Posterior vena cava (tissue), 2 donors: ENCODE results near the gene ARHGEF4. TPM values are rescaled to one million over a fixed set of nuclear protein-coding genes. Genes with fewer than 3 reads are reported as not detected.
"Not testable (repeated sequence)": the region's sequence is repeated elsewhere in the genome, so short reads cannot be mapped to it uniquely, and the experiment has no call there.

Experiments
- DNase-seq: peaks from one replicate; pipeline ENCODE4 v3.0.0-alpha.2; 2020; ENCODE audit warnings: low spot score
- intact Hi-C, 2 donors: fragments of 100-400 bp; cut with DNase I; formaldehyde crosslinking; loops; one replicate each; pipeline versions ENCODE4 v1.14.1 to v1.14.2; 2022 to 2023
- total RNA-seq, 2 donors: library from RNA; stranded (reverse); fragmentation: NEBNext Ultra II Directional; extraction: Animal tissue kit (Norgen Biotek cat#: 25700); gene quantifications; one replicate each; pipeline ENCODE4 v1.2.1, GENCODE V29; 2021
- donor health status: DM: yes; HTN: yes; CAD: no.
- donor health status: DM: yes; HTN: yes; CAD: no.

Gene ARHGEF4
- total RNA-seq, 2 donors from 2014 or later: 8.8 to 14.7 TPM

- no peak for DNase-seq
- intact Hi-C loops: no loop called here
Observed at GRCh38 chr2:131077182-131077846, 240.6 kb downstream of the ARHGEF4 start.

- DNase-seq: no peak
- intact Hi-C loops: no loop called here
Observed at GRCh38 chr2:131077966-131078365, 241.3 kb downstream of the ARHGEF4 start.

- not testable (repeated sequence) for DNase-seq
Observed at GRCh38 chr2:131079931-131080330, 243.2 kb downstream of the ARHGEF4 start.

GRCh38 chr2:131081190-131081589 is 244.5 kb downstream of the ARHGEF4 start:
- intact Hi-C loops: no loop called here
- no peak for DNase-seq

More at GRCh38 chr2:131079931-131080330, 243.2 kb downstream of the ARHGEF4 start:
- intact Hi-C loops: not testable (repeated sequence)

- DNase-seq: no peak
- intact Hi-C loops: no loop called here
Observed at GRCh38 chr2:131085646-131086045, 248.9 kb downstream of the ARHGEF4 start.

- no peak for DNase-seq
- intact Hi-C loops: no loop called here
Observed at GRCh38 chr2:131092458-131093005, 255.8 kb downstream of the ARHGEF4 start.

- intact Hi-C loops: no loop called here
- DNase-seq: peak; percentile 96
Observed at GRCh38 chr2:131093006-131093695, 256.4 kb downstream of the ARHGEF4 start, which contains the start of gene FAM168B. Gene FAM168B, minus strand, starts transcription at chr2:131093460. Its CDS starts 10,814 bp downstream, at chr2:131082646.

GRCh38 chr2:131093696-131094462 is 257.2 kb downstream of the ARHGEF4 start:
- no peak for DNase-seq
- intact Hi-C loops: no loop called here

- intact Hi-C loops: no loop called here
Observed at GRCh38 chr2:131094463-131095281, 258.0 kb downstream of the ARHGEF4 start.

More at GRCh38 chr2:131094463-131095281, 258.0 kb downstream of the ARHGEF4 start:
- no peak for DNase-seq

Other genes starting within 250 kb of the ARHGEF4 start
- gene CFC1, start 237.3 kb upstream of the ARHGEF4 start, total RNA-seq: not detected
- not detected for gene POTEJ, start 225.5 kb upstream of the ARHGEF4 start, total RNA-seq
- gene GPR148, start 107.8 kb upstream of the ARHGEF4 start, total RNA-seq: not detected
- not detected for gene AMER3, start 81.4 kb upstream of the ARHGEF4 start, total RNA-seq